Uterus (tissue), 4 donors: ENCODE measurements around the gene DNAAF3. TPM values are rescaled to one million over a fixed set of nuclear protein-coding genes. Genes with fewer than 3 reads are reported as not detected.

Source experiments
- DNase-seq, 2 donors: peaks; one replicate each; pipeline ENCODE4 v3.0.0-alpha.2; 2019 to 2020
- H3K27ac ChIP-seq, 2 donors: fragments of 200-600 bp; sonication (generic); 1 replicate in 1 of 2; 2 replicates in 1 of 2; pipeline ENCODE4 v1.5.1; 2016 to 2018
- H3K27me3 ChIP-seq, 2 donors: fragments of 200-600 bp; sonication (generic); one replicate each; pipeline ENCODE4 v1.5.1; 2018 to 2019; ENCODE audit warnings: control low read depth in 1 of 2
- H3K36me3 ChIP-seq, 2 donors: fragments of 200-600 bp; sonication (generic); one replicate each; pipeline ENCODE4 v1.5.1; 2019; ENCODE audit warnings: control low read depth in 1 of 2
- H3K4me1 ChIP-seq, 2 donors: fragments of 200-600 bp; sonication (generic); one replicate each; pipeline ENCODE4 v1.5.1; 2018 to 2019; ENCODE audit warnings: control low read depth in 1 of 2
- H3K4me3 ChIP-seq, 2 donors: fragments of 200-600 bp; sonication (generic); 1 replicate in 1 of 2; 2 replicates in 1 of 2; pipeline ENCODE4 v1.5.1; 2018 to 2019; ENCODE audit warnings: mild to moderate bottlenecking in 1 of 2
- H3K9me3 ChIP-seq, 2 donors: fragments of 200-600 bp; sonication (generic); one replicate each; pipeline ENCODE4 v1.5.1; 2019; ENCODE audit warnings: control low read depth in 1 of 2
- CTCF ChIP-seq, 4 experiments: fragments of 200-600 bp in 2 of 4; fragments of 450-650 bp in 2 of 4; sonication (generic) in 2 of 4; IDR thresholded peaks; one replicate each; pipeline ENCODE4 v1.5.1; 2016 to 2019; ENCODE audit warnings: antibody characterized with exemption in 4 of 4, mild to moderate bottlenecking in 2 of 4, moderate library complexity in 1 of 4
- POLR2A ChIP-seq, 2 donors: fragments of 450-650 bp; IDR thresholded peaks; one replicate each; pipeline ENCODE4 v1.6.1; 2016; ENCODE audit warnings: antibody characterized with exemption in 2 of 2, mild to moderate bottlenecking in 1 of 2, moderate library complexity in 1 of 2
- intact Hi-C: fragments of 100-400 bp; cut with DNase I; formaldehyde crosslinking; loops from one replicate; pipeline ENCODE4 v1.15.1; 2023; ENCODE audit warnings: low total_unique reads
- microRNA-seq: library from miRNA; unstranded; fragments of <30 nt; microRNA quantifications from one replicate; pipeline ENCODE4, GENCODE V29; 2016; ENCODE audit warnings: borderline microRNAs expressed, borderline replicate concordance
- small RNA-seq: library from RNA; depleted of rRNA; stranded (forward); fragments of <200 nt; gene quantifications from one replicate; pipeline ENCODE3, GENCODE V24; 2016
- total RNA-seq, 4 donors: library from RNA; depleted of rRNA in 3 of 4; stranded (reverse); fragments of >200 nt in 3 of 4; gene quantifications; one replicate each; pipeline versions ENCODE4 v1.1.0 to v1.2.4, GENCODE V29; 2014 to 2023
- donor health status: DM: yes; HTN: yes; CAD: no.

DNAAF3 gene
- total RNA-seq, 4 donors from 2014 or later: 3.1 to 4.4 (median 3.9) TPM; not detected in 1

DNA sequence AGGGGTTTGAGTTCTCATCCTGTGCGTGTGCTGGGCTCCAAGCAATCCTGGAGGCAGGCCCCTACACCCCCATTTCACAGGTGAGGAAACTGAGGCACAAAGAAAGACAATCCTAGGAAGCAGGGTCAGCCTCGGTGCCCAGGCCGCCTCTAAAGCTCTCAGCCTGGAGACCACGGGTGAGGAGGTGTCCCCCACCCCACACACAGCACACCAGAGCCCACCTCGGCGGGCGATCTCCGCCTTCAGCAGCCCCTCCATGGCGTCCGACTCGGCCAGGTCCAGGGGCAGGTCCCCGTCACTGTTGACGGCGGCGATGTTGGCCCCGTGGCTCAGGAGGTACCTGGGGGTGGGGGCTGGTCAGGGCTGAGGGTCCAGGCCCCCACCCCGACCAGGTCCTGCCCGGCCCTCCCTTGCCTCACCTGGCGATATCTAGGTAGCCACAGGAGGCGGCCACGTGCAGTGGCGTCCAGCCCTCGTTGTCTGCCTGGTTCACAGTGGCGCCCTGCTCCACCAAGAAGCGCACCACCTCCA is 54.1 kb downstream of the DNAAF3 start:
- intact Hi-C loops: loop anchor here (10.0 kb wide), 1 partner anchor 532 kb away; the partner anchor contains the start of genes CCDC106, ZNF580 and ZNF581
- no peak for DNase-seq
- Histone ChIP-seq H3K9me3 (no peaks in the 10 kb centered on the region), H3K4me1 (peaks cover 13 to 38% of the 10 kb centered on the region in 2 donors), H3K4me3 (no peak overlapping the region), H3K36me3 (no peaks in the 10 kb centered on the region), H3K27me3 (no peaks in the 10 kb centered on the region), H3K27ac (peak overlapping the region; percentile 97 to 100)
- TF ChIP-seq CTCF (IDR thresholded peaks at IDR 0.05) (no peak), POLR2A (IDR thresholded peaks at IDR 0.05) (no peak)

DNA sequence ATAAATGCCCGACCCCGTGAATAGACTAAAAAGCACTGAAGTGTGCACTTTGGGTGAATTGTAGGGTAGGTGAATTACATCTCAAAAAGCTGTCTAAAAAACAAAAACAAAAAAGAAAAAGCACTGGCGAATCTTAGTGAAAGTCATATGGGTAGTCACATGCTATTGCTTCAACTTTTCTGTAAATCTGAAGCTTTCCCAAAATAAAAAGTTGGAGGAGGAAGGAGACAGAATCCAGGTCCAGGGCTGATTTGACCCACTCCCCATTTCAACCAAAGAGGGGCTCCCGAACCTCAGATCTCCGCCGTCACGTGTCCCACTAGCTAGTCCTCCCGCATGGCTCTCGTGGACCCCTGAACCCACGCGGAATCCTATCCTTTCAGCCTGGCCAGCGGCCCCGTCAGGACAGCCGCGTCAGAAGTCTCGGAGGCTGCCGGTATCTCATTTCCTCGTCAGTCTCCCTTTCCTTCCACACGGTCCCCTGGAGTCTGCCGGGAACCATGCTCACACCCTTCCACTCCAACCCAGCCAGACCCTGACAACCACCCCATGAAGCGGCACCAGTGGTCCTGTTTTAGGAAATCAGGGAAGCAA is 55.1 kb downstream of the DNAAF3 start:
- no peaks in the 10 kb centered on the region for H3K36me3 ChIP-seq
- peak overlapping the region; percentile 97 to 100 for H3K27ac ChIP-seq
- H3K4me3 ChIP-seq: no peak overlapping the region

DNA sequence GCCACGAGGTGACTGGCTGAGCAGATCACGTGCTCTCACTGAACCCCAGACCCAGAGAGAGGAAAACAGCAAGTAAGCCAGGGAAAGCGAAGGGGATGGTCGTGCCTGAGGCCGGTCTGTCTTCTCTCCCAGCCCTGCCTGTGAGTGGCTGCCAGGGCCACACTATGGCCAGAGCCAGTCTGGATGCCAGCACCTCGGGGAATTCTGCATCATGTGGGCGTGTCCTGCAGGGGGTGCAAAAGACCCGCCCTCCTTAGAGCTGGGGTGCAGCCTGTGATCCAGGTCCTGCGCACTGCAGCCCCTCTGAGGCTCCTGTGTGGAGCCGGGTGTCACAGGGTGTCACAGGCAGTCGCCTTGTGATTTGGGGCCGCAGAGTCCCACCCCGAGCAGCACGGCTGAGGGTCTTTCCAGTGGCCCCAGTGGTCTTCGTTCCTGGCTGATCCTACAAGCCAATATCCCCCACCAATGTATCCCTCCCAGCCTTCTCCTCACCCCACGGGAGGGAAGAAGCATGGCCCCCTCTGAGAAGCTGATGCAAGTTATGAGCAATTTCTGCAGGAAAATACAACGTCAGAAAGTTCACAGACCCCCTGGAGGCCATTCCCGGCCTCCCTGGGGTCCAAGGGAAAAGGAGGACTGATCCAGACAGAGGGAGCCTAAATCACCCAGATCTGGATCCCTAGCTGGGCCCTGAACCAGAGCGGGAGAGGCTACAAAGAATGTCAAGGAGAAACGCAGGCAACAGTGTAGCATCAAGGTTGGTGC is 56.7 kb downstream of the DNAAF3 start:
- Histone ChIP-seq H3K36me3 (no peaks in the 10 kb centered on the region), H3K27ac (peak overlapping the region in 1 of 2 donors; percentile 100), H3K4me3 (no peak overlapping the region), H3K9me3 (no peaks in the 10 kb centered on the region), H3K27me3 (no peaks in the 10 kb centered on the region), H3K4me1 (peaks cover 9 to 27% of the 10 kb centered on the region in 2 donors)
- intact Hi-C loops: loop anchor here (10.0 kb wide), 1 partner anchor 535 kb away; the partner anchor contains the start of genes CCDC106, ZNF580 and ZNF581
- TF ChIP-seq CTCF (IDR thresholded peaks at IDR 0.05) (no peak), POLR2A (IDR thresholded peaks at IDR 0.05) (no peak)
- peak in 1 of 2 donors; percentile 20 for DNase-seq

More for the DNA sequence above, 55.1 kb downstream of the DNAAF3 start:
- intact Hi-C loops: loop anchor here (10.0 kb wide), 1 partner anchor 533 kb away; the partner anchor contains the start of genes CCDC106, ZNF580 and ZNF581
- H3K9me3 ChIP-seq: no peaks in the 10 kb centered on the region
- H3K4me1 ChIP-seq: peaks cover 13 to 38% of the 10 kb centered on the region in 2 donors
- peak; percentile 26 to 38 for TF ChIP-seq POLR2A (IDR thresholded peaks at IDR 0.05)
- TF ChIP-seq CTCF (IDR thresholded peaks at IDR 0.05): no peak
- H3K27me3 ChIP-seq: no peaks in the 10 kb centered on the region
- DNase-seq: peak in 1 of 2 donors; percentile 44

Small RNA genes within 50 kb of the gene (microRNA-seq; reads per million reads assigned to microRNA genes)
- not detected for gene MIR7975

Small RNA genes within 50 kb of the gene (small RNA-seq; reads per million reads assigned to genes)
- gene MIR7975: not detected
- not detected for gene RF01210

Other genes with a start within 250 kb of the DNAAF3 start
- 1 to 10 TPM in 1 of 4 donors, not detected in 3; 1.4 TPM for gene NLRP7, start 219.1 kb downstream of the DNAAF3 start, total RNA-seq
- 1 to 10 TPM in 2 of 4 donors, not detected in 2; 1.2 to 8.4 TPM for gene NLRP2, start 200.2 kb downstream of the DNAAF3 start, total RNA-seq
- gene GP6, start 128.3 kb downstream of the DNAAF3 start, total RNA-seq: under 1 TPM in 2 of 4 donors, not detected in 2; 0.28 to 0.85 TPM
- 10 to 100 TPM in 3 of 4 donors, 1 to 10 TPM in 1; 2.6 to 48.7 (median 17.1) TPM for gene RDH13, start 103.5 kb downstream of the DNAAF3 start, total RNA-seq
- 10 to 100 TPM in 1 of 4 donors, 1 to 10 TPM in 2, not detected in 1; 4.2 to 22.4 (median 5.6) TPM for gene EPS8L1, start 90.7 kb downstream of the DNAAF3 start, total RNA-seq
- 100 to 1,000 TPM in 2 of 4 donors, 10 to 100 TPM in 2; 43.5 to 288 (median 116) TPM for gene PPP1R12C, start 49.0 kb downstream of the DNAAF3 start, total RNA-seq
- 1 to 10 TPM in 2 of 4 donors, not detected in 2; 2.5 to 9.3 TPM for gene TNNT1, start 17.4 kb downstream of the DNAAF3 start, total RNA-seq
- gene TNNI3, start 8.9 kb downstream of the DNAAF3 start, total RNA-seq: 1 to 10 TPM in 1 of 4 donors, under 1 TPM in 1, not detected in 2; 0.55 to 3.3 TPM
- gene SYT5, start 13.7 kb upstream of the DNAAF3 start, total RNA-seq: under 1 TPM in 1 of 4 donors, not detected in 3; 0.35 TPM
- 1 to 10 TPM in 2 of 4 donors, under 1 TPM in 1, not detected in 1; 0.29 to 3.8 (median 3.2) TPM for gene PTPRH, start 42.9 kb upstream of the DNAAF3 start, total RNA-seq
- 1 to 10 TPM in 3 of 4 donors, not detected in 1; 1.8 to 7.9 (median 2.4) TPM for gene TMEM86B, start 62.1 kb upstream of the DNAAF3 start, total RNA-seq
- gene PPP6R1, start 92.4 kb upstream of the DNAAF3 start, total RNA-seq: 10 to 100 TPM in 2 of 4 donors, 1 to 10 TPM in 2; 5.6 to 70.4 (median 16.3) TPM
- gene HSPBP1, start 113.5 kb upstream of the DNAAF3 start, total RNA-seq: 10 to 100 TPM in 3 of 4 donors, 1 to 10 TPM in 1; 1.3 to 37.4 (median 25.6) TPM
- 10 to 100 TPM in 2 of 4 donors, 1 to 10 TPM in 1, not detected in 1; 4.1 to 17.1 (median 12.0) TPM for gene BRSK1, start 117.4 kb upstream of the DNAAF3 start, total RNA-seq
- 1 to 10 TPM in 1 of 4 donors, not detected in 3; 2.6 TPM for gene TMEM150B, start 158.7 kb upstream of the DNAAF3 start, total RNA-seq
- gene KMT5C, start 173.3 kb upstream of the DNAAF3 start, total RNA-seq: 10 to 100 TPM; 12.4 to 65.6 (median 15.9) TPM
- 1 to 10 TPM in 1 of 4 donors, under 1 TPM in 1, not detected in 2; 0.14 to 4.6 TPM for gene COX6B2, start 188.1 kb upstream of the DNAAF3 start, total RNA-seq
- under 1 TPM in 1 of 4 donors, not detected in 3; 0.18 TPM for gene GARIN5B, start 196.6 kb upstream of the DNAAF3 start, total RNA-seq
- gene IL11, start 203.8 kb upstream of the DNAAF3 start, total RNA-seq: 1 to 10 TPM in 1 of 4 donors, not detected in 3; 1.6 TPM
- gene TMEM190, start 210.2 kb upstream of the DNAAF3 start, total RNA-seq: 1 to 10 TPM in 1 of 4 donors, not detected in 3; 1.1 TPM
- gene TMEM238, start 217.7 kb upstream of the DNAAF3 start, total RNA-seq: 1 to 10 TPM in 1 of 4 donors, under 1 TPM in 1, not detected in 2; 0.83 to 2.3 TPM
- gene RPL28, start 219.3 kb upstream of the DNAAF3 start, total RNA-seq: 1,000 to 10,000 TPM in 1 of 4 donors, 100 to 1,000 TPM in 2, 10 to 100 TPM in 1; 20.7 to 1,084 (median 431) TPM
- 100 to 1,000 TPM in 1 of 4 donors, 10 to 100 TPM in 2, 1 to 10 TPM in 1; 3.2 to 141 (median 21.5) TPM for gene UBE2S, start 241.2 kb upstream of the DNAAF3 start, total RNA-seq